HG03521 (cell line): Measurements from ENCODE around the gene EID3.
"Not testable (repeated sequence)": the region's sequence is repeated elsewhere in the genome, so short reads cannot be mapped to it uniquely, and the experiment has no call there.

Experiments used
- ATAC-seq: cut with Tn5 transposase; IDR thresholded peaks from one replicate; pipeline ENCODE4 v1.9.1; 2021; ENCODE audit warnings: mild to moderate bottlenecking, moderate library complexity; ENCODE audit not compliant: unreplicated experiment

Gene EID3

GRCh38 chr12:104310751-104311633, 7.5 kb downstream of the EID3 start:
- ATAC-seq = no peak

DNA sequence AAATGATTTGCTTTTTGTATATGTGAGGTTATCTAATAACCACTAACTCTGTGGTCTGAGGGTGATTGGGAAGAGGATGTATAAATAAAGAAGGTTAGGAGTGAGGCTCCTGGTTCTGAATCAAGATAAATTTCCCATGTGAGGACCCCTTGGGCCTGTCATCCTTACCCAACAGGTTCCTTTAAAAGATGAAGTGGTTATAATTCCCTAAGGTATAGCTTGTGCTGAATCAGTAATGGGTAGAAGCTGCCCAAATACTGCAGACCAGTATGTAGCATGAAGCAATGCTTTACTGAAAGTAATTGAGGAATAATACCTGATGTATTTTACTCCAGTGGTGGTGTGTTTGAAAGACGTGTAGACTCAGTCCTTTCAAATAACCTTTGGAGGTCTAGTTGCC, 8.7 kb downstream of the EID3 start:
- ATAC-seq = no peak

- no peak for ATAC-seq
Measured at GRCh38 chr12:104312654-104313053, 9.1 kb downstream of the EID3 start.

DNA sequence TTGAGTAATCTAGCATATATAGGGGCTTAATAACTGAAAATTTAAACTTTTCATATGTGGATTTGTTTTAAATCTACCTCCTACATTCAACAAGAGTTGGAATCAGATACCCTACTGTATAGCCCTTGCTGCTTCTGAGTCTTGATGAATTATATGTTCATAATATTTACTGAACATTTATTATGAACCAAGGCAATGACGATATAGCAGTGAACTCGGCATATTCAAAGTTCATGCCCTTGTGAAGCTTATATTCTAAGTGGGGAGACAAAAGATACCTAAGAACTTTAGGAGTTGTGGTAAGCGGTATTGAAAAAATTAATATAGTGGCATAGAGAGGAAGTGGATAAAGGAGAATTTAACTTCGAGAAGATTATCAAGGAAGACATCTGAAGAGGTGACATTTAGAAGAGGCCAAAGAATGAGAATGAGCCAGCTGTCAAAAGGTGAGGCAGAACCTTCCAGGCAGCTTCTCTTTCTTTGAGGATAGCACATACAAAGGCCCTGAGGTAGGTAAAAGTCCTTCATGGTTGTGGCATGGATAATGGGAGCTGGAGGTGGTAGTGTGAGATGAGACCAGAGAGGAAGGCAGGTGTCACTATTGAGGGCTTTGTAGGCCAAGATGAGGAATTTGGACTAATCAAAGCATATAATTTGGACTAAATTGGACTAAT, 10.2 kb downstream of the EID3 start:
- no peak for ATAC-seq

DNA sequence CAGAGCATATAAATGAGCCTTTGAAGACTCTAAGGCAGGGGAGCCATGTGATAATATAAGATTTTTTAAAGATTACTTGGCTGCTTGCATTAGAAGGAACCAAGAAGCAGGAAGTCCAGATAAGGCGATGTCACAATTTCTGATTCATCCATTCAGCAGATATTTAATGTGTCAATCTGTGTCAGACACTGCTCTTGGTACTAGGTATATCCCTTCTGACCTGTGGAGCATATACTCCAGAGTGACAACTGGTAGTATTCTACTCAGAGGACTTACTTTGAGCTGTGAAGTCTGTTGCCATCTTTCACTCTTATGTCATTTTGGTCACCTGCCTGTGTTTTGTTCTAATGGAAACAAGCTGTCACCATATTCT, 10.7 kb downstream of the EID3 start:
- no peak for ATAC-seq

- ATAC-seq = no peak
Measured at GRCh38 chr12:104315326-104316224, 12.0 kb downstream of the EID3 start.

DNA sequence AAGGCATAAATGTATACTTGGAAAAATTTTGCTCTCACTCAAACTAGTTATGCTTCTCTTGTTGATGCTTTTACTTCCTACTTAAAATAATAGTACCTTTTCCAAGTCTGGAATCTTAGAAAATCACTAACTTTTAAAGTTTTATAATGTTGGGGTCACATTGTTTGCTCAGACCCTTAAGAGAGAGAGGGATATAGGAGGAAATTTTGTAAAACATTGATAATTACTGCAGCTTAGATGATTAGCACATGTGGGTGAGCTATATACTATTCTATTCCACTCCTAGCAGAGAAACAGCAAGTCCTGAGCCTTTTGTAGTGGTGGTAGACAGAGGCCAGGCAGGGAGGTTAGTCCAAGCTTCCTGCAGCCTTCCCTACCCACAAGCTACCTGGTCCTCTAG, 13.4 kb downstream of the EID3 start:
- ATAC-seq = no peak

GRCh38 chr12:104317538-104318210, 14.1 kb downstream of the EID3 start:
- ATAC-seq = no peak

DNA sequence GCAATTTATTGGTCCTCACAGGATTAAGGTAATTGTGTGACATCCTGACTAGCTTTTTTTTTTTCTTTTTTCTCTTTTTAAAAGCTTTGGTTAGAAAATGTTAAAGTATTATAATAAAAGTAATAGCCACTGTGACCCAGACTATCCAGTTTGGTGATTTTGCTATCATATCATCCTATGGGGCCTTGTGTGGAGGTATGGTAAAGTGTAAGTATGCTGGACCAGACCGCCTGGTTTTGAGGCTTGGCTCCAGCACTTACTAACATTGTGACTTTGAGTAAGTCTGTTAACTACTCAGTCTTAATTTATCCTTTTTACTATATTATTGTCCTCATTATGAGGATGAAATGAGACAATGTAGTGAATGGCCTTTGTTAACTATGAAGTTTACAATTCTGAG, 15.5 kb downstream of the EID3 start:
- no peak for ATAC-seq

- ATAC-seq = no peak
Measured at GRCh38 chr12:104319918-104320626, 16.5 kb downstream of the EID3 start.

GRCh38 chr12:104320627-104321024, 17.1 kb downstream of the EID3 start:
- ATAC-seq = no peak

DNA sequence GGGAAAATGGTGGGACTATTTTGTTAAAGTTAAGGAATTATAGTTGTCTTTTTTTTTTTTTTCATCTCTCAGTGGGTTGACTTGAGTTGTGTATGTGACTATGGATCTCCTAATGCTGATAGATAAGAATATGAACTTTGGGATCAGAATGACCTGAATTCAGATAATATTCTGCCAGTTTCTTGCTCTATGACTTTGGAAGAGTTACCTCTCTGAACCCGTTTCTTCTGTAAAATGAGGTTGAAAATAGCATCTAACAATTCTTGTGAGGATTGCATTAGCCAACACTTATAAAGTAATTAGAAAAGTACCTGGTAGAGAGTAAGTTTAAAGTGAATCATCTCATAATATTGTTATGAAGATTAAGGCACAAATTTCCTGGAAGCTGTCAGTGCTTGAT, 18.4 kb downstream of the EID3 start:
- ATAC-seq = no peak

DNA sequence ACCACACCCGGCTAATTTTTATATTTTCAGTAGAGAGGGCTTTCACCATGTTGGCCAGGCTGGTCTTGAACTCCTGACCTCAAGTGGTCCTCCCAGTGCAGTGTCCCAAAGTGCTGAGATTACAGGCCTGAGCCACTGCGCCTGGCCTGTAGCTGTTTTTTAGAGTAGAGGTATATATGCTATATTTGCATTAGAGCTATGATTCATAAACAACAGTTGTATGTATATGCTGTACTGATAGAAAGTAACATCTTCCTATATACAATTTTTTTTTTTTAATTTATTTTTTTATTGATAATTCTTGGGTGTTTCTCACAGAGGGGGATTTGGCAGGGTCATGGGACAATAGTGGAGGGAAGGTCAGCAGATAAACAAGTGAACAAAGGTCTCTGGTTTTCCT, 19.0 kb downstream of the EID3 start:
- not testable (repeated sequence) for ATAC-seq

GRCh38 chr12:104323899-104324298, 20.4 kb downstream of the EID3 start:
- no peak for ATAC-seq

DNA sequence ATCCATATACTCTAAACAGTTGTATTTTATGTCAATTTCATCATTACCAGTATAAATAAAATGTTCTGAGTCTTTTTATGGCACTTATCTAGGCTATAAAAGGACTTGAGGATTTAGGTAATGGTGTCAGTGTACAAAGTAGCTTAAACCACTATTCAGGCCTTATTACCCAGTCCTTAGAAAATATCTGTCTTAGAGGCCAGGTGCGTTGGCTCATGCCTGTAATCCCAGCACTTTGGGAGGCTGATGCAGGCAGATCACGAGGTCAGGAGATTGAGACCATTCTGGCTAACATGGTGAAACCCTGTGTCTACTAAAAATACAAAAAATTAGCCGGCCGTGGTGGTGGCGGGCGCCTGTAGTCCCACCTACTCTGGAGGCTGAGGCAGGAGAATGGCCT, 24.7 kb downstream of the EID3 start:
- not testable (repeated sequence) for ATAC-seq

DNA sequence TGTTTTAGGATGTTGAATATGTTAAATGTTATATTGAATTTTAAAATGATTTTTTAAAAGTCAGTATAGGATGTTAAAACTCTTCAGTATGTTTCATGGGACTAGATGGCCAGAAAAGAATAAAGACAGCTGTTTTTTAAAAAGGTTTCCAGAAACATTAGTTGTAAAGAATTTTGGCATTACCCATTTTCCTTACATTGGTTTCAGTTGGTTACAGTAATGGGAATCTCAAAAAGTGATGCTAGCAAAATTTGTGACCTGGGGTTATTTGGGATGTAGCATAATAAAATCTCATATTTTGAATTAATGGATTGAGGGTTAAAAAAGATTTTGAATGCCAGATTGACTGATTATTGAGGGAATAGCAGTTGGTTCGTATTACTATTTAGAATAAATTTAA, 25.3 kb downstream of the EID3 start:
- ATAC-seq = no peak

GRCh38 chr12:104329707-104330532, 26.4 kb downstream of the EID3 start:
- ATAC-seq = no peak

DNA sequence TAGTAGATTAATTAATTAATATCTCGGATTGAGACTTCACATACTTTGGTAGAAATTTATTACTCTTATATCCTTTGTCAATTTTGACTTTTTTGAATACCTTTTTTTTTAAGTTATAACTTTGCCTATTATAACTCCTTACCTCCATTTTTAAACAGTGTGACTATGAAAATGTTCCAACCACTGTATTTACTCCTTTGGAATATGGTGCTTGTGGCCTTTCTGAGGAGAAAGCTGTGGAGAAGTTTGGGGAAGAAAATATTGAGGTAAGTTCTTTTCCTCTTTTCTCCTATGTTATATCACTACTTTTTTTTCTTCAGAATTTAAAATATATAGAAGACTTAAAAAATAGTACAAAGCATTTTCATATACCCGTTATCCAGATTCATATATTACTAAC, 27.8 kb downstream of the EID3 start:
- ATAC-seq = no peak

- not testable (repeated sequence) for ATAC-seq
Measured at GRCh38 chr12:104332273-104332672, 28.7 kb downstream of the EID3 start.
